SH-SY5Y (cell line): ENCODE measurements around the gene THSD7A.

Source experiments
- GATA2 ChIP-seq: IDR thresholded peaks from 2 replicates; pipeline ENCODE4 v1.6.1; 2011; ENCODE audit warnings: mild to moderate bottlenecking, low read depth, low read length
- GATA3 ChIP-seq: IDR thresholded peaks from 2 replicates; pipeline ENCODE4 v1.6.1; 2011; ENCODE audit warnings: low read depth, mild to moderate bottlenecking, low read length, moderate library complexity

- TF ChIP-seq GATA2 (no peak), GATA3 (no peak)
Measured at GRCh38 chr7:11557627-11558026, 274.4 kb downstream of the THSD7A start.
